Testis (tissue), 2 donors: ENCODE results near the gene TMEM116.

ENCODE experiments used
- CTCF ChIP-seq, 3 experiments: fragments of 450-650 bp in 2 of 3; fragments of 200-600 bp in 1 of 3; sonication (generic) in 1 of 3; IDR thresholded peaks; one replicate each; pipeline ENCODE4 v1.5.1; 2016 to 2019; ENCODE audit warnings: antibody characterized with exemption in 3 of 3, mild to moderate bottlenecking in 2 of 3, moderate library complexity in 1 of 3
- POLR2A ChIP-seq: fragments of 450-650 bp; IDR thresholded peaks from one replicate; pipeline ENCODE4 v1.6.1; 2017; ENCODE audit warnings: antibody characterized with exemption, mild to moderate bottlenecking, moderate library complexity

DNA sequence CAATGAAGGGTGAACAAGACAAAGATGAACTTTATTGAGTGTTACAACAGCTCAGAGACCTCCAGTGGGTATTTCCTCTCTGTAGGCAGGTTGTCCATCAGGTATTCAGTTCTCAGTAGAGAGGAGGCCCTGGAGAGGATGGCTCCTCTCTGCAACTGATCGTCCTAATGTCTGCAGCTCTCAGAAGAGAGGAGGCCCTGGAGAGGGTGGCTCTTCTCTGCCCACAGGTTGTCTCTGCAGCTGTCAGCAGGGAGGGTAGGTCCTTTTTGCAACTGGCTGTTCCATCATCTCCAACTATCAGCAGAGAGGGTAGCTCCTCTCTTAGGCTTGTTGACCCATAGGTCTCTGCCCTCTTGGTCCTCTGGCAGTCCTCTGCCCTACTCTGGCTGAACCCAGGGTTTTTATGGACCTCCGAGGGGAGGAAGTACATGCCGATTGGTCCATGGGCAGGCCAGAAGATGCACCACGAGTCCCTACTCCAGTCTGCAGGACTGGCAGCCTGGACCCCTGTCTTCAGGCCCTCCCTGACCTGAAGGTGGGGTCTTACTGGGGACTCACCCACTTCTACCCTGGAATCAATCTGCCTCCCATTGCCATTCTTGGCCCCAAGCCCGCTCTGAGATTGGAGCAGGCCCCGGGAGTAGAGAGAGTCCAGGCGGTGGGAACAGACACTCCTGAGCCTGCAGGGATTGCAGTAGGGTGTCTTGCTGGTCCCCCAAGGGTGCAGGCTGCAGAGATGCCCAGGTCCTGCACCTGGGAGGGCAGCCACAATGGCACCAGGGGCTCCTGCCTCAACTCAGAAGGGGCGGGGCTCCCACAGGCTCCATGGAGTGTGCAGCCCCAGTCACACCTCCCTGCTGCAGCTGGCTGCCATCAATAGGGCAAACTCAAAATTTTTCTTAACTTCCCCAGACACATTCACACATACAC is 2.3 kb downstream of the TMEM116 start:
- TF ChIP-seq CTCF (IDR thresholded peaks at IDR 0.05), result no peak
- no peak for TF ChIP-seq POLR2A
